Gastroesophageal sphincter (tissue), 3 donors: Measurements from ENCODE around the gene DAAM1.

Experiments used
- EP300 ChIP-seq: sonication (generic); formaldehyde crosslinking; IDR thresholded peaks from one replicate; pipeline ENCODE4 v1.6.1; 2017; ENCODE audit warnings: antibody characterized with exemption, mild to moderate bottlenecking
- POLR2AphosphoS5 ChIP-seq: sonication (generic); formaldehyde crosslinking; IDR thresholded peaks from one replicate; pipeline ENCODE4 v1.6.1; 2017; ENCODE audit warnings: antibody characterized with exemption
- TF ChIP-seq, protein P1 (sequence below), 4 experiments: fragments of 200-600 bp in 2 of 4; fragments of 450-650 bp in 2 of 4; sonication (generic) in 1 of 4; IDR thresholded peaks; one replicate each; pipeline ENCODE4 v1.5.1; 2017 to 2019; ENCODE audit warnings: antibody characterized with exemption in 4 of 4, mild to moderate bottlenecking in 2 of 4, moderate library complexity in 2 of 4

DNA sequence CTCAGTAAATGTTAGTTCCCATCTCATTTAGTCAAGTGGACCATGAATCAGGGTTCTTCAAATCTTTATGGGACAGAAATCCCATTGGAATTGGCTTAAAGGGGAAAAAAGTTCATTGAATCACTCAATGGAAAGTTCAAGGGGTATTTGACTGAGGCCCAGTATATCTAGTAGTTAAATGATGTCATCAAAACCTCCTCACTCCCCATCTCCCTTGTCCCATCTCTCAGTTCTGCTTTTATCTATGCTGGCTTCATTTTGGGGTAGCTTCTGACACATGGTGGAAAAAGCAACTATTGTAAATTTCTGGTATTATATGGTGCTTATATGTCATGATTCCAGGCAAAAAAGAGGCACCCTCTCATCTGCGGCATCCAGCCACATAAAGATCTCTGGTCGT lies 51.9 kb downstream of the DAAM1 start:
- TF ChIP-seq, protein P1, sequence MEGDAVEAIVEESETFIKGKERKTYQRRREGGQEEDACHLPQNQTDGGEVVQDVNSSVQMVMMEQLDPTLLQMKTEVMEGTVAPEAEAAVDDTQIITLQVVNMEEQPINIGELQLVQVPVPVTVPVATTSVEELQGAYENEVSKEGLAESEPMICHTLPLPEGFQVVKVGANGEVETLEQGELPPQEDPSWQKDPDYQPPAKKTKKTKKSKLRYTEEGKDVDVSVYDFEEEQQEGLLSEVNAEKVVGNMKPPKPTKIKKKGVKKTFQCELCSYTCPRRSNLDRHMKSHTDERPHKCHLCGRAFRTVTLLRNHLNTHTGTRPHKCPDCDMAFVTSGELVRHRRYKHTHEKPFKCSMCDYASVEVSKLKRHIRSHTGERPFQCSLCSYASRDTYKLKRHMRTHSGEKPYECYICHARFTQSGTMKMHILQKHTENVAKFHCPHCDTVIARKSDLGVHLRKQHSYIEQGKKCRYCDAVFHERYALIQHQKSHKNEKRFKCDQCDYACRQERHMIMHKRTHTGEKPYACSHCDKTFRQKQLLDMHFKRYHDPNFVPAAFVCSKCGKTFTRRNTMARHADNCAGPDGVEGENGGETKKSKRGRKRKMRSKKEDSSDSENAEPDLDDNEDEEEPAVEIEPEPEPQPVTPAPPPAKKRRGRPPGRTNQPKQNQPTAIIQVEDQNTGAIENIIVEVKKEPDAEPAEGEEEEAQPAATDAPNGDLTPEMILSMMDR (IDR thresholded peaks at IDR 0.05) = no peak
- TF ChIP-seq EP300 (no peak), POLR2AphosphoS5 (no peak)
